GM12891 (cell line): ENCODE results near the gene MAGEA2B.
"Not testable (repeated sequence)": the region's sequence is repeated elsewhere in the genome, so short reads cannot be mapped to it uniquely, and the experiment has no call there.

Source experiments
- SPI1 ChIP-seq: IDR thresholded peaks from 2 replicates; pipeline ENCODE4 v1.6.1; 2011; ENCODE audit warnings: low read depth, low read length, control low read depth
- TAF1 ChIP-seq: IDR thresholded peaks from 2 replicates; pipeline ENCODE4 v1.6.1; 2011; ENCODE audit warnings: low read depth, low read length, control low read depth

GRCh38 chrX:152697952-152698931 lies 16.2 kb upstream of the MAGEA2B start, which contains the start of gene MAGEA3:
- not testable (repeated sequence) for TF ChIP-seq TAF1, SPI1
